ENCODE data around the gene TNF.
A peak's percentile ranks its signal among the peaks of the same experiment; 100 is the strongest.

TNF gene

DNA sequence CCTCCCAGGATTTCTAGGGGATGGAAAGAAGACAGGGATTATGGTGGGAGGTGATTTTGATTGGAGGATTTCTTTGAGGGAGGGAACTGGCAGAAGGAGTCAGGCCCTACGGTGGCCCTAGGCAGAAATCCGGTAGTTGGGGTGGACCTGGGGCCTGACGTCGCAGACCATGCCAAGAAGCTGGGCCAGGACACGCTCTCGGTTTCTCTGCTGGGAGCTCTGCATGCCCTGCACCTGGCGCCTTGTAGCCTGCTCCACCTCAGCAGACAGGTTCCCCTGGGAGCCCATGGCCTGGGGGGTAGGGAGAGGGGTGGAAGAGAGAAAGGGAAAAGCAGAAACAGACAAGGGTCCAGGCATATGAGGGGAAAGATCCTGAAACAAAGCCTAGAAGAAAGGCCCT is 30.1 kb upstream of the TNF start:
- DNase-seq, result no peak

DNA sequence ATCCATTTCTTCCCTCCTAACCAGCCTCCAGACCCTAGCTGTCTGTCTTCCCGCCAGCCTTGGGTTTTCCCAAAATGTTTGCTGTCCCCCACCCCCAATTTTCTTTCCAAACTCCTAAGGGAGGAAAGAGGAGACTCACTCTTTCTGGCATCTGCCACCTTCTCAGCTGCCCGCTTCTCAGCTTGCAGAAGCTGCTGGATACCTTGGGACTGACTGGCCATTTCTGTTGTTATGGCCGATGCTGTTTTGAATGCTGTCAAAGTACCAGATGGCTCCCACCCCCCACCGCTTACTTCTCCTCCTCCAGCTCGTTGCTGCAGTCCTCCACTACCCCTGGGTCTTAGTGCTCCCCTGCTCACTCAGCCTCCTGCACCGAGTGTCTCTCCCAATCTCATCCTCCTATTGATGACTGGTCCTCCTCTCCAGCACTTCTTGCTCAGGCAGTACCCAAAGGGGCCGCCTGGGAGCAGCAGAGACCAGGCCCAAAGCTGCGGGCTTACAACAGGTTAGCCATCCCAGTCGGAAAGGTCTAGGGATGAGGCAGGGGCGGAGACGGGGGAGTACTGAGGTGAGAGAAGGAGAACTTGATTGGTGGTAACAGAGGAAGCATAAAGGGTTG is 28.9 kb upstream of the TNF start, which contains the start of gene ATP6V1G2:
Gene ATP6V1G2, minus strand, starts transcription at position 270 of the 619 bp plus-strand sequence. Its CDS starts 49 bp downstream, at position 221.
- peak; percentile 49 for DNase-seq

DNA sequence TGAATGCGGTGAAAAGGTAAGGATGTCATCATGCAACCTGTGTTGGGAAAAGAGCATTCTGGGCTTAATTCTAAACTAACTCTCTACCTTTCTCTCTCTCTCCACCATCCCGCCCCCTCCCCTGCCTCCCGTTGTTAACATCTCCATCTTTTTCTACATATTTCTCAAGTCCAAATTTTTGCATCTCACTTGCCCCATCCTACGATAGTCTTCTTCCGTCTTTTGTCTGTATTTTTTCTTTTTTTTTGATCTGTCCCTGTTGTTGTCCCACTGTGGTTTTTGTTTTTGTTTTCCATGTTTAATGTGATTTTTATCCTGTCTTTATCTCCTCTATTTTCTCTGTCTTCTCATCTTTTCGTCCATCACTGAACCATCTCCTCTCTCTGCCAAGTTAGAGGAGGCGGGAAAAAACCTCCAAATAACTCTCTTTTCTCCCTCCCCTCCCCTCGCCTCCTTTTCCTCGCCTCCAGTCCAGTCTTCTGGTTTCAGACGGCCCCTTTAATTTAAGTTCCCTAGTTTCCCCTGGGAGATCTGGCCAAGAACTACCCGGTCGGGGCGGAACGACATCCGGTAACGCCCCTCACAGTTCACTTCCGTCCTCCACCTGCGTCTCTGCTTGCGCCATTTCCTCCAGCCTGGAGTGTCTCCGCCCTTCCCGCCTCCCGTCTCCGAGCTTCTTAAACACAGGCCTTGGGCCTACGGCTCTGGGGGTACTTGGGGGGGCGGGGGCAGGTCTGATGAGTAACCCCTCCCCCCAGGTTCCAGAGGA is 28.2 kb upstream of the TNF start, which contains the start of gene NFKBIL1:
Gene NFKBIL1, plus strand, starts transcription at position 651 of the 769 bp plus-strand sequence. Its CDS starts 87 bp downstream, at position 738.
- peak; percentile 95 for DNase-seq

DNA sequence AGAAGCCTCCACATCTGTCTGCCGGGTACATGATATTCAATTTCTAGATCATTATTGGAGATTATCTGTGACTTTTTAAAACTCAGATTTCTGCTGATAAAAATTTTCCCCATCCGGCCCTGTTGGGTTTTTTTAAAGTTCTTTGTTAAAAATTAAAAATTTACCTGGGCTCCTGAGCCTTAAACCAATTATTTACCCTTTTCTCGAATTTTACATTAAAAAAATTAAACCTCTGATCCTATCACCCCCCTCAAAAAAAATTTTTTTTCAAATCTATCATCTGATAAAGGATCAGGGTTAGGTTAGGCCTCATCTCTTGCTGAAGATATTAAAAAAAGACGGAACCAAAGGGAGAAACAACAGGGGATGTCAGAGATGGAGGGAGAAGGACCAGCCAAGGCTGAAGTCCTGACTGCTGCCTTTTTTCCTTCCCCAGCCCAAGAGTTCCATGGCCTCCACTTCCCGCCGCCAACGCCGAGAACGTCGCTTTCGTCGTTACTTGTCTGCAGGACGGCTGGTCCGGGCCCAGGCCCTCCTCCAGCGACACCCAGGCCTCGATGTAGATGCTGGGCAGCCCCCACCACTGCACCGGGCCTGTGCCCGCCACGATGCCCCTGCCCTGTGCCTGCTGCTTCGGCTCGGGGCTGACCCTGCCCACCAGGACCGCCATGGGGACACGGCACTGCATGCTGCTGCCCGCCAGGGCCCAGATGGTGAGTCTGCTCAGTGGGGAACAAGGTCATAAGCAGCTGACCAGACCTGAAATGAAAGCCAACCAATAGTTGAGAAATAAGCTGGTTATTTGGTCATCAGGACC is 27.4 kb upstream of the TNF start:
- no peak for DNase-seq

- no peak for DNase-seq
Measured at GRCh38 chr6:31548544-31548873, 26.9 kb upstream of the TNF start.

DNA sequence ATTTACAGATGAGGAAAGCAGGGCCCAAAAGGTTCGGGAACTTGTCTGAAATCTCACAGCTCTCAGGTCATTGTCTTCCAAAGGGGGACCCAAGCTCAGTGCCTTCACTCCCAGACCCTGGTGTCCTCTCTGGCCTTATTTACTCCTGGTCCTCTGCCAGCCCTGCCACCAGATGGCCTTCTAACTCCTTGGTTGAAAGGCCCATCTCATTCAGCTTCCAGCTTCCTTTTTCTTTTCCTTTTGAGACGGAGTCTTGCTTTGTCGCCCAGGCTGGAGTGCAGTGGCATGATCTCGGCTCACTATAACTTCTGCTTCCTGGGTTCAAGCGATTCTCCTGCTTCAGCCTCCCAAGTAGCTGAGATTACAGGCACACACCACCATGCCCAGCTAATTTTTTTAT is 24.0 kb upstream of the TNF start:
- peak; percentile 48 for DNase-seq

- no peak for DNase-seq
Measured at GRCh38 chr6:31556307-31556706, 19.1 kb upstream of the TNF start.

DNA sequence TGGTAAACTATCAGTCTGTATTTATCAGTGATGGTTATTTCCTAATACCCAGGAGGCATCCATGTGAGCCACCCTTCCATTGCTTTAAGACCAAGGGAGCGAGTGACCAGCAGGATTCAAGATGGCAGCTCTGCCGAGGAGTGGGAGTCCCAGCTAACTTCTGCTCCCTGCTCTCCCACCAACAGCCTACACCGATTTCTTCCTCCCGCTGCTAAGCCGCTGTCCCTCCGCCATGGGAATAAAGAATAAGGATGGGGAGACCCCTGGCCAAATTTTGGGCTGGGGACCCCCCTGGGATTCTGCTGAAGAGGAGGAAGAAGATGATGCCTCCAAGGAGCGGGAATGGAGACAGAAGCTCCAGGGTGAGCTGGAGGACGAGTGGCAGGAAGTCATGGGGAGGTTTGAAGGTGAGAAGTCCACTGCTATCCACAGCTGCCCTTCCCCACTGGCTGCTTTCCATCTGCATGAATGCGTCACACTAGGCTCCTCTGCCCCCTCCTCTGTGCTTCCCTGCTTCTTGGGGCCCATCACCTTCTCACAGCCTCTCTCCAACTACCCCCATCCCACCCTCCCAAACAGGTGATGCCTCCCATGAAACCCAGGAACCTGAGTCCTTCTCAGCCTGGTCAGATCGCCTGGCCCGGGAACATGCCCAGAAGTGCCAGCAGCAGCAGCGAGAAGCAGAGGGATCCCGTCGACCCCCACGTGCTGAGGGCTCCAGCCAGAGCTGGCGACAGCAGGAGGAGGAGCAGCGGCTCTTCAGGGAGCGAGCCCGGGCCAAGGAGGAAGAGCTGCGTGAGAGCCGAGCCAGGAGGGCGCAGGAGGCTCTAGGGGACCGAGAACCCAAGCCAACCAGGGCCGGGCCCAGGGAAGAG is 17.7 kb upstream of the TNF start:
- DNase-seq, result no peak

DNA sequence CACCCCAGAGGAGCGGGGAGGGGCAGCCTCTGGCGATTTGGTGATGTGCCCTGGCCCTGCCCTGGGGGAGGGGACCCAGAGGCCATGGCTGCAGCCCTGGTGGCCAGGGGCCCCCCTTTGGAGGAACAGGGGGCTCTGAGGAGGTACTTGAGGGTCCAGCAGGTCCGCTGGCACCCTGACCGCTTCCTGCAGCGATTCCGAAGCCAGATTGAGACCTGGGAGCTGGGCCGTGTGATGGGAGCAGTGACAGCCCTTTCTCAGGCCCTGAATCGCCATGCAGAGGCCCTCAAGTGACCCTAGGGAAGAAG is 17.1 kb upstream of the TNF start:
- DNase-seq, result no peak

DNA sequence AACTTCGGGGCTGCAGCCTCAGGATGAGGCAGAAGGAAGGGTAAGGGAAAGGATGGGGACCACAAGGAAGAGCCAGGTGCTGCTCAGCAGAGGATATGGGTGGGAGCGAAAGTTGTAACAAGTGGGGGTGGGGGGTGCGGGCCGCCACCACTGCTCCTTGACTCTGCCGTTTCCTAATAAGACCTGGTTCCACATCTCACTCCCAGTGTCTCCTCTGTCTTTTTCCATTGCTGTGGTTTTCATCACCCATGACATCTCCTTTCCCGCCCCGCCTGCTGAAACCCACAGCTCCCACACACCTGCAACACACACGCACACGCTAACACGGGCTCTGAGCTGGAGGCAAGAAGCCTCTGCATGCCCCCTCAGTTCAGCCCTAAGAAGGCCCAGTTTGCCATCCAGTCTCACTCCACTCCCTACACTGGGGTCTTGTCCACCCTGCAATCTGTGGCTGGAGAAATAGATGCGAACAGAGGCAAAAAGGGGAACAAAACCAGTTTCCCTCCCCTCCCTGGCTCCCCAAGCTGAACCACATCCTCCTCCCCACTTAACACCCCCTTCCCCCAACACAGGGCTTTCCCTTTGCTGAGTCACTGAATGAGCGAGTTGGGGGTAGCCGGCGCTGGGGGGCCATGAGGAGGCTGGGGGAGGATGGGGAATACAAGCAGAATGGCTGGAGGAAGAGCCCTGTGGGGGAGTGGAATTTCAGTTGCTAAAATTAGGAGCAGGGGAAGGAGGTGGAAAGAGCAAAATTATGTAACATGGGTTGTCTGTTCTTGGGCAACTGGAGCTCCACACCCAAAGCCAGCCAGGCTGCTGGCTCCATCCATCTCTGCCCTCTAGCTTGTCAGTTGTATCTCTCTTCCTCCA is 16.5 kb upstream of the TNF start:
- peak; percentile 97 for DNase-seq

- no peak for DNase-seq
Measured at GRCh38 chr6:31559606-31559957, 15.8 kb upstream of the TNF start.

DNA sequence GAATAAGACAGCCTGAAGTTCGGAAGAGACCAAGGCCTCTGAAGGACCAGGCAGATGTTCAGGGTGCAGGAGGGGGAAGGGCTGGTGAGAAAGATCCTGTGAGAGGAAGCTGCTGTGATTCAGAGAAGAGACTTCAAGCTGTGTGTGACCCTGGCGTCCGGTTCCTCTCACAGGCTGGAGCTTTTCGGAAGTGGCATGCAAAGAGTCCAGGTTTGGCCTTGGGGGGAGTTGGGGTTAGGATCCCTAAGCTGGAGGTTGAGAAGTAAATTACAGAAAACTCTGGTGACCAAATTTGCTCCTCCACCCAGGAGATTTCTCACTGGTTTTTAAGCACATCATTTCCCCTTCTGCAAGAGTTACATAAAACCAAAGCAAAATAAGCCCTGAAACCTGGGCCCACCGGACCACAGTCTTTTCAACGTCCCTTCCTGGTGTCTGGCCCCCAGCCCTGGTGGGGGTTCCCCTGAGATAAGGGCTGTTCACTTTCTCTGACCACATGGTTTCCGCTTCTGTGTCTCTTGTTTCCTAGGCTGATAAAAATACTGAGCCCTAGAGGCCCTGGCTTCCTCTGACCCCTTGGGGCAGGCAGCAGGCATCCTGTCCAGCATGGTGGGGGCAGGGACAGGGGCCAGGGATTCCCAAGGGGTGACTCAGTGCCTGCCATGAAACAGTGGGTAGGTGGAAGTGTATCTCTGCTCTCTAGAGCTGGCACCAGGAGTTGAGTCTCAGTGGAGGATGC is 15.2 kb upstream of the TNF start:
- DNase-seq, result peak; percentile 47

DNA sequence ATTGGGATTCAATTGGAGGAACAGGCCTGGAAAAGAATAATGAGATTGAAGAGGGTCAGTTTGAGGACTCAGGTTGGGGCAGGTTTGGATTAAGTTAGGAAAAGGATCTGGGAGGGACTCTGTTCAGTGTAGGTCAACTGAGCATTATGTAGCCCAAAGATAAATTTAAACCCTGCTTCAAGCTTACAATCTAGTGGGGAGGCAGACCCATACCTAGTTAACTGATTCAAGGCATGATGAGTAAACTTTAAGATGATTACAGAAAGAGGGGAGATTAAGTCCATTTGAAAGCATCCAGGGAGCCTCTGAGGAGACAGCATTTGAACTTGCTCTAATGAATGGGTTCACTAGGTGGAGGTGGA is 14.7 kb upstream of the TNF start:
- DNase-seq, result no peak

DNA sequence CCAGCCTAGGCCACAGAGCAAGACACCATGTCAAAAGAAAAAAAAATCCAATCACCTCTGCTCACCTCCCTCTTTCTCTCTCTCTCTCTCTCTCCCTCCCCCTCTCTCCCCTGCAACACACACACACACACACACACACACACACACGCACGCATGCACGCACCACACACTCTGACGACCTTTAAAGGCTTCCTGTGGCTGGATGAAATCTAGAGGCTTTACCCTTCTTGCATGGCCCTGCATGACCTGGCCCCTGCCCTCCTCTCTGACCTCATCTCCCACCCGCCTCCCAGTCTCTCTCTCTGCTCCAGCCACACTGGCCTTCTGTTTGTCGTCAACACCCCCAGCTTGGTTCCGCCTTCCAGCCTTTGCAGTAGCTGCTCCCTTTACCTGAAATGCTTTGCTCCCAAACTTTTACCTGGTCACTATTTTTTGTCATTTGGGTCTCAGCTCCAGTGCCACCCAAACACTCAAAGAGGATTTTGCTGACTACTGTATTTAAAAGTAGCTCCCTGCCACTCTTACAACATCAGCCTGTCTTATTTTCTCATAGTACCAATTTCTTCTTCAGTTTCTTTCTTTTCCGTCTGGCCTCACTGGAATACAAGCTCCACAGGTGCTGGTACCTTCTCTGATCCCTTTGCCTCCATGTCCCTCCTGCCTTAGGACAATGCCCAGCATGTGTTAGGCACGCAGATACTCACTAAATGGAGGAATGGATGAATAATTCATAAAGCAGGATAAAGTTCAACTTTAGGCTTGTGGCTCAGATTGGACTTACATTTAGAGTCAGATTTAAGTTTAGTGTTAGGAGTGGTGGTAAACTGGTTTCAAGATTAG is 7.6 kb upstream of the TNF start:
- no peak for DNase-seq

DNA sequence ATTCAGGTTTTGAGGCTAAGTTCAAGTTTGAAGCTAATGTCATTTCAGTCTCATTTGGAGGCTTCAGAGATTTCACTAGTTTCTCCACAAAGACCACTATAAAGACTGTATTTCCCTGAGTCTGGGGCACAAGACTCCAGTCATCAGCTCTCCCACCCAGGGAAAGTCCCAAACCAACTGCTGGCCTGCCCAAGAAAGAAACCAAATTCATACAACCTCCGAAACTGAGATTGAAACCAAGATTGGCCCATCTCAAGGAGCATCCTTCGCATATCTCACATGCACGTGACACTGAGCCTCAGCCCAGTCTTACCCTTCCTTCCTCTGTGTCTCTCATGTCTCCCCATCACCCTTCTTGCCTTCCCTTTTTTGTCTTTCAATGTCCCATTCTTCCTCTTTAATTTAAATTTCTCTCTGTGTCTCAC is 6.8 kb upstream of the TNF start:
- no peak for DNase-seq

DNA sequence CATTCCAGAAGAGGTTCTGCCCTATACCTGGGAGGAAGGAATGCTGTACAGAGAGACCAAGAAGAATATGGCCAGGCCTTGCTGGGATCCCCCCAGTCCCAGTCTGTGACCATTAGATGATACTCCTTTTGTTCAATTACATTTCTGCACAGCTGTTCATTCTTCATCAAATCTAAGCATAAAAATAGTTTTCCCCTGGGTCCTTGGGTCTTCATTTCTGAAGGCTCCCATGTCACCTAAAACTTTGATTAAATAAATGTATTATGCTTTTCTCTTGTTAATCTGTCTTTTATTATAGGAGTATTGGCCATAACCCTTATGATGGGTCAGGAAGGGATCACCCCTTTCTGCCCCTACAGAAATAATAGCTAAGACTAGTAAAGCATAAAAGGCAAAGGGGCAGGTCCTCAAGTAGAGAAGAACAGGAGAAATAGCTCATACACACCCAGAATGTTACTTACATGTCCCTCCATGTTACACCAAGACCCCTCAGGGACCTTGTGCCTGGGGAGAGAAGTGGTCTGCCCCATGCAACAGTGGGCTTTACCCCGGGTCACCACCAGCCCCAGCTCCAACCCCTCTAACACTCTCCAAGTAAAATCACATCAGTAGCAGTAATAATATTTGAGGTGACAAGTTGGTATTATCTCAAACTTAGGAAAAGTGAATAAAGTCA is 5.4 kb upstream of the TNF start:
- DNase-seq, result no peak

DNA sequence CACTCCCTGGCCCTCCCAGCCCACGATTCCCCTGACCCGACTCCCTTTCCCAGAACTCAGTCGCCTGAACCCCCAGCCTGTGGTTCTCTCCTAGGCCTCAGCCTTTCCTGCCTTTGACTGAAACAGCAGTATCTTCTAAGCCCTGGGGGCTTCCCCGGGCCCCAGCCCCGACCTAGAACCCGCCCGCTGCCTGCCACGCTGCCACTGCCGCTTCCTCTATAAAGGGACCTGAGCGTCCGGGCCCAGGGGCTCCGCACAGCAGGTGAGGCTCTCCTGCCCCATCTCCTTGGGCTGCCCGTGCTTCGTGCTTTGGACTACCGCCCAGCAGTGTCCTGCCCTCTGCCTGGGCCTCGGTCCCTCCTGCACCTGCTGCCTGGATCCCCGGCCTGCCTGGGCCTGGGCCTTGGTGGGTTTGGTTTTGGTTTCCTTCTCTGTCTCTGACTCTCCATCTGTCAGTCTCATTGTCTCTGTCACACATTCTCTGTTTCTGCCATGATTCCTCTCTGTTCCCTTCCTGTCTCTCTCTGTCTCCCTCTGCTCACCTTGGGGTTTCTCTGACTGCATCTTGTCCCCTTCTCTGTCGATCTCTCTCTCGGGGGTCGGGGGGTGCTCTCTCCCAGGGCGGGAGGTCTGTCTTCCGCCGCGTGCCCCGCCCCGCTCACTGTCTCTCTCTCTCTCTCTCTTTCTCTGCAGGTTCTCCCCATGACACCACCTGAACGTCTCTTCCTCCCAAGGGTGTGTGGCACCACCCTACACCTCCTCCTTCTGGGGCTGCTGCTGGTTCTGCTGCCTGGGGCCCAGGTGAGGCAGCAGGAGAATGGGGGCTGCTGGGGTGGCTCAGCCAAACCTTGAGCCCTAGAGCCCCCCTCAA is 3.1 kb upstream of the TNF start, which contains the start of gene LTA:
Gene LTA, plus strand, starts transcription at position 249 of the 871 bp plus-strand sequence. Its CDS starts 454 bp downstream, at position 703.
- DNase-seq, result no peak
